ENCODE measurements around the gene CA12.
A peak's percentile ranks its signal among the peaks of the same experiment; 100 is the strongest.

CA12 gene

GRCh38 chr15:63352808-63353207 lies 28.8 kb downstream of the CA12 start:
- no peak for DNase-seq (ENCODE audit: low read depth)
- TF ChIP-seq CTCF (conservative IDR thresholded peaks at IDR 0.05; ENCODE audit: low read length): no peak
- no peak overlapping the region for H3K4me3 ChIP-seq (ENCODE audit: low read length)

GRCh38 chr15:63351170-63351569 lies 30.5 kb downstream of the CA12 start:
- no peak for TF ChIP-seq CTCF (conservative IDR thresholded peaks at IDR 0.05; ENCODE audit: low read length)
- DNase-seq (ENCODE audit: low read depth): no peak
- no peak overlapping the region for H3K4me3 ChIP-seq (ENCODE audit: low read length)

GRCh38 chr15:63350178-63350621 lies 31.4 kb downstream of the CA12 start:
- no peak overlapping the region for H3K4me3 ChIP-seq (ENCODE audit: low read length)
- no peak for TF ChIP-seq CTCF (conservative IDR thresholded peaks at IDR 0.05; ENCODE audit: low read length)
- DNase-seq (ENCODE audit: low read depth): no peak

GRCh38 chr15:63349621-63350020 lies 32.0 kb downstream of the CA12 start:
- no peak overlapping the region for H3K4me3 ChIP-seq (ENCODE audit: low read length)
- no peak for DNase-seq (ENCODE audit: low read depth)
- no peak for TF ChIP-seq CTCF (conservative IDR thresholded peaks at IDR 0.05; ENCODE audit: low read length)

- DNase-seq (ENCODE audit: low read depth): no peak
- no peak overlapping the region for H3K4me3 ChIP-seq (ENCODE audit: low read length)
- no peak for TF ChIP-seq CTCF (conservative IDR thresholded peaks at IDR 0.05; ENCODE audit: low read length)
Measured at GRCh38 chr15:63349156-63349555, 32.5 kb downstream of the CA12 start.

GRCh38 chr15:63348392-63348791 lies 33.3 kb downstream of the CA12 start:
- H3K4me3 ChIP-seq (ENCODE audit: low read length): no peak overlapping the region
- TF ChIP-seq CTCF (conservative IDR thresholded peaks at IDR 0.05; ENCODE audit: low read length): no peak
- DNase-seq (ENCODE audit: low read depth): peak; percentile 73

GRCh38 chr15:63347074-63347857 lies 34.4 kb downstream of the CA12 start:
- DNase-seq (ENCODE audit: low read depth): no peak
- TF ChIP-seq CTCF (conservative IDR thresholded peaks at IDR 0.05; ENCODE audit: low read length): no peak
- no peak overlapping the region for H3K4me3 ChIP-seq (ENCODE audit: low read length)
